Activated CD8-positive, alpha-beta T cell treated with anti-CD3 and anti-CD28 coated beads for 36 hours (primary cell): ENCODE results near the gene ABHD10. TPM values are rescaled to one million over a fixed set of nuclear protein-coding genes. Genes with fewer than 3 reads are reported as not detected.

Experiments used
- ATAC-seq: fragments of 200-7000 bp; cut with Tn5 transposase; one replicate; pipeline ENCODE4 v1.10.0; 2021; ENCODE audit warnings: mild to moderate bottlenecking, moderate library complexity
- CTCF ChIA-PET: fragments of 350-600 bp; sonication (Branson Sonifier 250); formaldehyde crosslinking; loops from one replicate; lab custom pipeline; 2021; ENCODE audit warnings: antibody characterized with exemption; lab: Charles Lee
- POLR2A ChIA-PET: fragments of 350-600 bp; sonication (Branson Sonifier 250); formaldehyde crosslinking; loops from one replicate; lab custom pipeline; 2021; ENCODE audit warnings: antibody characterized with exemption; lab: Charles Lee
- DNase-seq: peaks from one replicate; pipeline ENCODE4 v3.0.0-alpha.2; 2020
- H3K27ac Mint-ChIP-seq: one replicate; pipeline ENCODE4 v1.8.0; 2021; ENCODE audit warnings: mild to moderate bottlenecking, mixed read lengths
- H3K27me3 Mint-ChIP-seq: one replicate; pipeline ENCODE4 v1.8.0; 2021; ENCODE audit warnings: mixed read lengths
- H3K36me3 Mint-ChIP-seq: one replicate; pipeline ENCODE4 v1.8.0; 2021; ENCODE audit warnings: low read depth, mixed read lengths
- H3K4me1 Mint-ChIP-seq: one replicate; pipeline ENCODE4 v1.8.0; 2021; ENCODE audit warnings: low read depth, mixed read lengths
- H3K4me3 Mint-ChIP-seq: one replicate; pipeline ENCODE4 v1.8.0; 2021; ENCODE audit warnings: mild to moderate bottlenecking, moderate library complexity, mixed read lengths
- H3K9me3 Mint-ChIP-seq: one replicate; pipeline ENCODE4 v1.8.0; 2021; ENCODE audit warnings: mixed read lengths
- intact Hi-C: fragments of 100-400 bp; cut with micrococcal nuclease; formaldehyde crosslinking; loops from one replicate; pipeline ENCODE4 v1.10.0; 2022
- total RNA-seq, 2 experiments: library from RNA; stranded (reverse); gene quantifications; one replicate each; pipeline ENCODE4 v1.2.3, GENCODE V29; 2021
- TF ChIP-seq, protein P1 (sequence below): fragments of 200-600 bp; IDR thresholded peaks from one replicate; pipeline ENCODE4 v1.8.0; 2022; ENCODE audit warnings: antibody characterized with exemption, mild to moderate bottlenecking

ABHD10 gene
- total RNA-seq, 2 experiments from 2014 or later: 59.4 to 66.5 TPM

- H3K4me1 Mint-ChIP-seq: peaks cover 50% of the 10 kb centered on the region
- POLR2A ChIA-PET: interaction anchor here (1.1 to 1.5 kb wide), 2 partner anchors 15 to 132 kb away, joined by 4 read pairs; no protein-coding TSS in a partner anchor
These were observed 21.5 kb downstream of the ABHD10 start for GRCh38 chr3:112000367-112000771.

DNA sequence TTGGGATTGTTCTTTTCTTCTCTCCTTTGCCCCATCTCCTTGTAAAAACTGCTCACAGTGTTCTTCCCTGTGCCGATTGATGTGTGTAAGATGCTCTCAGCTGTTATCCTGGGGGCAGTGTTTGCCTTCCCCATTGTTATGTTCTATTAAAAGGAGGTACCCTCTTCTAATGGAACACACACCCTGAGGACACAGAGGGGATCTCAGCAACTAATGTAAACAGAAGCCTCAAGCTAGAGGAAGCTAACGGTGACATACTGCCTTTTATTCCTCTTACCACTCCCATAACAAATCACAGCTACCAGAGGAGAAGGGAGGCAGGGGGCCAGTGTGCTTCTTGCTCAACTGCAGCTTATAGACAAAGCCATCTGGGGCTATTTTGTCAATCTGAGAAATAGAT lies 22.1 kb downstream of the ABHD10 start:
- TF ChIP-seq, protein P1, sequence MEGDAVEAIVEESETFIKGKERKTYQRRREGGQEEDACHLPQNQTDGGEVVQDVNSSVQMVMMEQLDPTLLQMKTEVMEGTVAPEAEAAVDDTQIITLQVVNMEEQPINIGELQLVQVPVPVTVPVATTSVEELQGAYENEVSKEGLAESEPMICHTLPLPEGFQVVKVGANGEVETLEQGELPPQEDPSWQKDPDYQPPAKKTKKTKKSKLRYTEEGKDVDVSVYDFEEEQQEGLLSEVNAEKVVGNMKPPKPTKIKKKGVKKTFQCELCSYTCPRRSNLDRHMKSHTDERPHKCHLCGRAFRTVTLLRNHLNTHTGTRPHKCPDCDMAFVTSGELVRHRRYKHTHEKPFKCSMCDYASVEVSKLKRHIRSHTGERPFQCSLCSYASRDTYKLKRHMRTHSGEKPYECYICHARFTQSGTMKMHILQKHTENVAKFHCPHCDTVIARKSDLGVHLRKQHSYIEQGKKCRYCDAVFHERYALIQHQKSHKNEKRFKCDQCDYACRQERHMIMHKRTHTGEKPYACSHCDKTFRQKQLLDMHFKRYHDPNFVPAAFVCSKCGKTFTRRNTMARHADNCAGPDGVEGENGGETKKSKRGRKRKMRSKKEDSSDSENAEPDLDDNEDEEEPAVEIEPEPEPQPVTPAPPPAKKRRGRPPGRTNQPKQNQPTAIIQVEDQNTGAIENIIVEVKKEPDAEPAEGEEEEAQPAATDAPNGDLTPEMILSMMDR: no peak
- intact Hi-C loops: no loop called here
- Mint-ChIP-seq H3K4me1 (peaks cover 51% of the 10 kb centered on the region), H3K36me3 (no peaks in the 10 kb centered on the region), H3K4me3 (no peak overlapping the region), H3K9me3 (no peaks in the 10 kb centered on the region), H3K27me3 (no peaks in the 10 kb centered on the region), H3K27ac (no peak overlapping the region)
- DNase-seq (no peak), ATAC-seq (no peak)
- POLR2A ChIA-PET: interaction anchor here (1.1 to 3.2 kb wide), 2 partner anchors 22 to 131 kb away, joined by 4 to 15 read pairs; partner anchors contain the start of gene ABHD10
- CTCF ChIA-PET: interaction anchor here (1.7 to 21.1 kb wide), 4 partner anchors 10 to 283 kb away, joined by 7 to 477 read pairs (median 39); no protein-coding TSS in a partner anchor

More at GRCh38 chr3:112000367-112000771, 21.5 kb downstream of the ABHD10 start:
- Mint-ChIP-seq H3K27ac (no peak overlapping the region), H3K4me3 (no peak overlapping the region), H3K27me3 (no peaks in the 10 kb centered on the region), H3K36me3 (no peaks in the 10 kb centered on the region), H3K9me3 (no peaks in the 10 kb centered on the region)
- DNase-seq: no peak
- intact Hi-C loops: no loop called here
- TF ChIP-seq, protein P1: no peak
- ATAC-seq: no peak
- CTCF ChIA-PET: interaction anchor here (21.1 kb wide), 1 partner anchor 13 kb away, joined by 477 read pairs; no protein-coding TSS in a partner anchor

DNA sequence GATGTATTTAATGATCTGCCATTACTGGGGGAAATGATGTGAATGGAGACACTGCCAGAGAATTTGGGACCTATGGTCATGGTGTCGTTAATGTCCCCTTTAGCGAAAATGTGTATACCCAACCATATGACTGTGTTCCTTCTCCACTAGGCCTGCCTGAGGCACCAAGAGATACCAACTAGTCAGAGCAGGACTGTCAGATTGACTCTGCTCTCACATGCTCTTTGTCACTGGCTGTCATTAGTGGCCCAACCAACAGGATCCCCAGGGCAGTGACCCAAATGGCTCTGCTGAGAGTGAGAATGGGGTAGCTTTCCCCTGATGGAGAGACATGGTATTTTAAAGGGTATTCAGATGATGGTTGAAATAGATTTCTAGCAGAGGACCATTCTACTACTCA lies 22.7 kb downstream of the ABHD10 start:
- Mint-ChIP-seq H3K4me3 (no peak overlapping the region), H3K27me3 (no peaks in the 10 kb centered on the region), H3K36me3 (no peaks in the 10 kb centered on the region), H3K4me1 (peaks cover 51% of the 10 kb centered on the region), H3K9me3 (no peaks in the 10 kb centered on the region), H3K27ac (peak overlapping the region; percentile 48)
- POLR2A ChIA-PET: interaction anchor here (0.7 to 3.2 kb wide), 4 partner anchors 10 to 305 kb away, joined by 3 to 15 read pairs (median 6); partner anchors contain the start of gene ABHD10
- intact Hi-C loops: no loop called here
- ATAC-seq (no peak), DNase-seq (no peak)
- CTCF ChIA-PET: interaction anchor here (1.7 to 21.1 kb wide), 4 partner anchors 10 to 284 kb away, joined by 7 to 477 read pairs (median 39); no protein-coding TSS in a partner anchor
- TF ChIP-seq, protein P1: no peak

DNA sequence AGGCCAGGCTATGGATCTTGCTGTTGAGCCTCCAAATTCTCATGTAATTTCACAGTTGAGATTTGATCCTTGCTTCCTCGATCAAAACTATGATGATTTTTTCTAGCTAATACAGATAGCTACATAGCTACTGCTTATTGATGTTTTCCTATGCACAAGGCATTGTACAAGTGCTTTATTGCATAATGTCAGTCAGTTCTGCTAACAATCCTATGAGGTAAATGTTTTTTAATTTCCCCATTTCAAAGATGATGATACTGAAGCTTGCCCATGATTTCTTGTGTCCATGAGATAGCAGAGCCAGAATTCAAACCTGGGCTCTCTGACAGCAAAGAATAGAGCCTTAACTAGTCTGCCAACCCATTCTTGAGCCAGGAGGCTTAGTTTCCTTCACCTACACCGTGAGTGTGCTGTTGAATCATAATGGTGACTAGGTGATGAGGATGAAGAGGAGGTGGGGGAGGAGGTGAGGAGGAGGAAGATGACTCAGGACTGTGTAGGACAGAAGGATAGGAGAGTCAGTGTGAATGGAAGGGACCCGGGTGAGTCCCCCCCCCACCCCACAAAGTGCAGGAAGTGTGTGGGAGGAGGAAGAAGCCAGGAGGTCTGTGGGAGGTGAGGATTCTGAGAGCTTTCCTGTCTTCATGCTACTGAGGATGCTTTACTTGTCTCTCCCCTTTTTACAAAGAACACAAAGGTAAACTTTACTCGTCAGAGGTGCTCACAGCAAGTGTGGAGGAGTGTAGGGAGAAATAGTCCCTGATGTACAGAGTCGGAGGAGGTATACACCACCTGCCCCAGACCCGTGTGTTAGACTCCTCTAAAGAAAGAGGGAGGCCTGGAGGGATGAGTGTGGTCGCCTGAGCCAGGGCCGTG lies 23.5 kb downstream of the ABHD10 start:
- ChIA-PET POLR2A (interaction anchor here (0.6 to 3.2 kb wide), 7 partner anchors 11 to 595 kb away, joined by 3 to 15 read pairs (median 4); partner anchors contain the start of gene ABHD10), CTCF (interaction anchor here (0.8 to 21.1 kb wide), 8 partner anchors 11 to 285 kb away, joined by 3 to 477 read pairs (median 7); no protein-coding TSS in a partner anchor)
- Mint-ChIP-seq H3K4me3 (peak overlapping the region; percentile 29), H3K4me1 (peaks cover 51% of the 10 kb centered on the region), H3K27ac (peak overlapping the region; percentile 80), H3K36me3 (no peaks in the 10 kb centered on the region), H3K27me3 (no peaks in the 10 kb centered on the region), H3K9me3 (no peaks in the 10 kb centered on the region)
- DNase-seq: peak; percentile 74
- ATAC-seq: peak; percentile 87
- TF ChIP-seq, protein P1: no peak
- intact Hi-C loops: no loop called here
